BE2C (cell line): Measurements from ENCODE around the gene KANSL2.
"Not testable (repeated sequence)": the region's sequence is repeated elsewhere in the genome, so short reads cannot be mapped to it uniquely, and the experiment has no call there.

Source experiments
- DNase-seq: peaks from one replicate; pipeline ENCODE4 v3.0.0-alpha.2; 2020
- H3K27me3 ChIP-seq: fragments of 250-450 bp; sonication (Bioruptor Pico); 2 replicates; pipeline ENCODE4 v1.5.1; 2020; ENCODE audit warnings: mild to moderate bottlenecking
- H3K36me3 ChIP-seq: fragments of 250-450 bp; sonication (Bioruptor Pico); 2 replicates; pipeline ENCODE4 v1.5.1; 2020; ENCODE audit warnings: mild to moderate bottlenecking
- H3K4me1 ChIP-seq: fragments of 250-450 bp; sonication (Bioruptor Pico); 2 replicates; pipeline ENCODE4 v1.5.1; 2020
- H3K4me3 ChIP-seq: 2 replicates; pipeline ENCODE4 v1.5.1; 2011; ENCODE audit warnings: low read depth, low read length
- H3K9me3 ChIP-seq: fragments of 250-450 bp; sonication (Bioruptor Pico); 2 replicates; pipeline ENCODE4 v1.5.1; 2020
- TF ChIP-seq, protein P1 (sequence below): IDR thresholded peaks from 2 replicates; pipeline ENCODE4 v1.5.1; 2012; ENCODE audit warnings: mild to moderate bottlenecking, low read depth, low read length

The KANSL2 gene

GRCh38 chr12:48629541-48629940 lies 52.5 kb downstream of the KANSL2 start:
- Histone ChIP-seq H3K27me3 (peaks cover 21% of the 10 kb centered on the region), H3K36me3 (no peaks in the 10 kb centered on the region), H3K4me1 (no peaks in the 10 kb centered on the region), H3K9me3 (no peaks in the 10 kb centered on the region), H3K4me3 (no peak overlapping the region)
- TF ChIP-seq, protein P1, sequence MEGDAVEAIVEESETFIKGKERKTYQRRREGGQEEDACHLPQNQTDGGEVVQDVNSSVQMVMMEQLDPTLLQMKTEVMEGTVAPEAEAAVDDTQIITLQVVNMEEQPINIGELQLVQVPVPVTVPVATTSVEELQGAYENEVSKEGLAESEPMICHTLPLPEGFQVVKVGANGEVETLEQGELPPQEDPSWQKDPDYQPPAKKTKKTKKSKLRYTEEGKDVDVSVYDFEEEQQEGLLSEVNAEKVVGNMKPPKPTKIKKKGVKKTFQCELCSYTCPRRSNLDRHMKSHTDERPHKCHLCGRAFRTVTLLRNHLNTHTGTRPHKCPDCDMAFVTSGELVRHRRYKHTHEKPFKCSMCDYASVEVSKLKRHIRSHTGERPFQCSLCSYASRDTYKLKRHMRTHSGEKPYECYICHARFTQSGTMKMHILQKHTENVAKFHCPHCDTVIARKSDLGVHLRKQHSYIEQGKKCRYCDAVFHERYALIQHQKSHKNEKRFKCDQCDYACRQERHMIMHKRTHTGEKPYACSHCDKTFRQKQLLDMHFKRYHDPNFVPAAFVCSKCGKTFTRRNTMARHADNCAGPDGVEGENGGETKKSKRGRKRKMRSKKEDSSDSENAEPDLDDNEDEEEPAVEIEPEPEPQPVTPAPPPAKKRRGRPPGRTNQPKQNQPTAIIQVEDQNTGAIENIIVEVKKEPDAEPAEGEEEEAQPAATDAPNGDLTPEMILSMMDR, result no peak
- no peak for DNase-seq

- no peak overlapping the region for H3K4me3 ChIP-seq
- peaks cover 6% of the 10 kb centered on the region for H3K9me3 ChIP-seq
- DNase-seq, result no peak
- no peaks in the 10 kb centered on the region for H3K36me3 ChIP-seq
- H3K4me1 ChIP-seq, result no peaks in the 10 kb centered on the region
- peaks cover 21% of the 10 kb centered on the region for H3K27me3 ChIP-seq
- TF ChIP-seq, protein P1, result no peak
These were observed 54.5 kb downstream of the KANSL2 start for GRCh38 chr12:48627556-48627955.

- not testable (repeated sequence) for H3K36me3 ChIP-seq, H3K4me1 ChIP-seq, H3K9me3 ChIP-seq, DNase-seq, H3K4me3 ChIP-seq
- peaks cover 18% of the 10 kb centered on the region for H3K27me3 ChIP-seq
These were observed 59.0 kb downstream of the KANSL2 start for GRCh38 chr12:48622997-48623396.

GRCh38 chr12:48618541-48618940 lies 63.5 kb downstream of the KANSL2 start:
- H3K4me1 ChIP-seq, result no peaks in the 10 kb centered on the region
- DNase-seq, result peak; percentile 71
- H3K27me3 ChIP-seq, result no peaks in the 10 kb centered on the region; the same call in 1 of the 2 replicates
- H3K36me3 ChIP-seq, result no peaks in the 10 kb centered on the region
- H3K9me3 ChIP-seq, result peaks cover 6% of the 10 kb centered on the region
- no peak overlapping the region for H3K4me3 ChIP-seq
- TF ChIP-seq, protein P1, result peak; percentile 100

DNA sequence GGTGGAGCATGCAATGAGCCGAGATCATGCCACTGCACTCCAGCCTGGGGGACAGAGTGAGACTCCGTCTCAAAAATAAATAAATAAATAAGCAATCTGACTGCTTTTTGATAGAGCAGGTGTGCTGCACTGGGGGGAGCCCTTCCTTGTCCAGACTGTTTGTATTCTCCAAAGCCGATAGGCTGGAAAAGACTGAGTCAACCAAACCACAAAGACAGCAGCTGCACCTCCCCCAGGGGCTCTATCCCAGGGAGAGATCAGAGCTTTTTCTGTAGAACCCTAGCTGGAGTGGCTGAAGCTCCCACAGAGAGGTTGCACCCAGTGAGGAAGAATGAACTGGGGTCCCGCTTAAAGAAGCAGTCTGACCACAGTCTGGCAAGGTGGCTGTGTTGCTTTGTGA lies 66.4 kb downstream of the KANSL2 start:
- TF ChIP-seq, protein P1, result no peak
- H3K4me3 ChIP-seq, result no peak overlapping the region
- no peaks in the 10 kb centered on the region for H3K36me3 ChIP-seq
- H3K9me3 ChIP-seq, result no peaks in the 10 kb centered on the region; the same call in 1 of the 2 replicates
- DNase-seq, result no peak
- no peaks in the 10 kb centered on the region; the same call in 1 of the 2 replicates for H3K27me3 ChIP-seq
- H3K4me1 ChIP-seq, result no peaks in the 10 kb centered on the region

GRCh38 chr12:48613321-48613720 lies 68.7 kb downstream of the KANSL2 start:
- H3K4me1 ChIP-seq, result no peaks in the 10 kb centered on the region
- no peaks in the 10 kb centered on the region; the same call in 1 of the 2 replicates for H3K27me3 ChIP-seq
- TF ChIP-seq, protein P1, result no peak
- no peak overlapping the region for H3K4me3 ChIP-seq
- no peak for DNase-seq
- H3K9me3 ChIP-seq, result no peaks in the 10 kb centered on the region; the same call in 1 of the 2 replicates
- no peaks in the 10 kb centered on the region for H3K36me3 ChIP-seq
